HG02610 (cell line): Measurements from ENCODE around the gene SLC39A11.
"Not testable (repeated sequence)": the region's sequence is repeated elsewhere in the genome, so short reads cannot be mapped to it uniquely, and the experiment has no call there.

Experiments used
- ATAC-seq: cut with Tn5 transposase; IDR thresholded peaks from one replicate; pipeline ENCODE4 v1.9.1; 2021; ENCODE audit warnings: mild to moderate bottlenecking, moderate library complexity; ENCODE audit not compliant: unreplicated experiment

SLC39A11 gene

DNA sequence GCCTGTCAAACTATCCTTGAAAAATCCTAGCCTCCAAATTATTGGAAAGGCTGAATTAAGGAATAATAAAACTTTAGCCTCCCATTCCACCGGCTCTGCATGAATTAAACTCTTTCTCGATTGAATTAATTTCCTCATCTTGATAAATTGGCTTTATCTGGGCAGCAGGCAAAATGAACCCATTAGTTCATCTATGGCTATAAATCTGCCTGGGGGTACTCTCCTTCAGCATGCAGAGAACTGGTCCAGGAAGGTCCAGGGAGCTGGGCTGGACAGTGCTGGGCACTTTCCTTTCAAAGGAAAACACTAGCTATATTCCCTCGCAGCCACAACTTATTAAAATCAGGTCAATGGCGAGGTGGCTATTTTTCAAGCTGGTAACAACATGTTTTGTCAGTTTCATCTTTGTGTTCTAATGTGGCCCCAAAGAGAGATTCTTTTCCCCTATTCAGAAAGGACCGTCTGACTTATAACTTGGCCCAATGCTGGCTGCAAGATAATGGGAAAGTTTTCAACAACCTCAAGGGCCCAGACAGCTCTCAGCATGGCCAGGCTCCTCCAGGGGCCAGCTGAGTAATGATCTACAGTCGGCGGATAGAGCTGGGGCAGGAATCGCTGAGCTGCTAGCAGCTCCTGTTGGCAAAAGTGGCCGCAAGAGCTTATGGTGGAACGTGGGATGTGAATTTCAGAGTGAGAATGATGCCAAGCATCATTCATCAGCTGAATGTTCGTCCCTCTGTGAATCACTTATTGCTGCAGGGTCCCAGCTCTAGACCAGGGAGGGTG lies 326.9 kb downstream of the SLC39A11 start:
- no peak for ATAC-seq

DNA sequence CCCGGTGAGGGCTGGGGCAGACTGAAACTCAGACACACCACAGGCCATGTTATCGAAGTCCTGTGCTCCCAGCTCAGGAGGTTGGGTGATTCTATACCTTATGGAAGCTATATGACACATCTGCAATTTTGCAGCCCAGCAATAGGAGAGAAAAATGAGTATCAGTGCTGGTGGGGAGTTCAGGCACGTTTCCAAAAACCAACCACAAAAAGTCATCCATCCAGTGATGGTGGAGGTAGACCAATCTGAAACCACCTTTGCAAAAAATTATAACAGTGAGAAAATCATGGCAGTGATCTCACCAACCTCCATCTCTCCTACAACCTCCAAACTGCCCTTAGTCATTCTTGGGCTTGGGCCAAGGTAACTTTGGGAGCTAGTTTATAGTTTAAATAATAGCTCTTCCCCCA lies 327.9 kb downstream of the SLC39A11 start:
- ATAC-seq, result no peak

- ATAC-seq, result no peak
These were observed 328.5 kb downstream of the SLC39A11 start for GRCh38 chr17:72763981-72764380.

DNA sequence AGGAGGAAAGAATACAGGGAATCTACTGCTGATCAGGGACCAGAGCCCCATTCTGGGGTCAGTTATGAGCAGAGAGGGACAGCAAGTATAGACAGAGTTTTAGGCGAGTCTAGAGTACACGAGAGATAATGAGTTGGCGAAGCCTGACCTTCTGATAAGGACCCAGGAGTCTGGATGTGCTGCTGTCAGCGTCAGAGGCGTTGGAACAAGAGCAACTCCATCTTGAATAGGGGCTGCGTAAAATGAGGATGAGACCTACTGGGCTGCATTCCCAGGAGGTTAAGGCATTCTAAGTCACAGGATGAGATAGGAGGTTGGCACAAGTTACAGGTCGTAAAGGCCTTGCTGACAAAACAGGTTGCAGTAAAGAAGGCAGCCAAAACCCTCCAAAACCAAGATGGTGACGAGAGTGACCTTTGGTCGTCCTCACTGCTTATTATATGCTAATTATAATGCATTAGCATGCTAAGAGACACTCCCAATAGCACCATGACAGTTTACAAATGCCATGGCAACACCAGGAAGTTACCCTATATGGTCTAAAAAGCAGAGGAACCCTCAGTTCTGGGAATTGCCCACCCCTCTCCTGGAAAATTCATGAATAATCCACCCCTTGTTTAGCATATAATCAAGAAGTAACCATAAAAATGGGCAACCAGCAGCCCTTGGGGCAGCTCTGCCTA lies 330.5 kb downstream of the SLC39A11 start:
- not testable (repeated sequence) for ATAC-seq

- no peak for ATAC-seq
These were observed 331.1 kb downstream of the SLC39A11 start for GRCh38 chr17:72761431-72761830.

DNA sequence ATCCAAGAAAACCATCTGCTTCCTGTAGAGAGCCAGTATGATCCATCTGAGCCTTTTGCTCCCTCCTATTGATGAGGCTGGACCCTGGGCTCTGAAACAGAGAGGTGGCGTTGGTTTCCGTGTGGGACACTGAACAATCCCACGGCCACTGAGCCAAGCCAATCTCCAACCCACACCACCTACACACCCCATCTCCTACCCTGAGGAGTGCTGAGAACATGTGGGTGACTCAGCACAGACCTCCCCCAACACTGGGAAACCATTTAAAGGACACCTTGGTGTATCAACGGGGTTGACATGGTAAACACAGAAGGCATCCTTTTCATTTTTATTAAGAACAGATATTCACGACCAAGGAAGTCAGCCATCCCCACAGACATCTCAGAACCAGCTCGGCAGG lies 332.1 kb downstream of the SLC39A11 start:
- no peak for ATAC-seq

- no peak for ATAC-seq
These were observed 333.2 kb downstream of the SLC39A11 start for GRCh38 chr17:72759301-72759700.

GRCh38 chr17:72756256-72756655 lies 336.2 kb downstream of the SLC39A11 start:
- no peak for ATAC-seq

- ATAC-seq, result no peak
These were observed 338.0 kb downstream of the SLC39A11 start for GRCh38 chr17:72754513-72754912.

- ATAC-seq, result no peak
These were observed 340.7 kb downstream of the SLC39A11 start for GRCh38 chr17:72751746-72752145.

- ATAC-seq, result no peak
These were observed 343.3 kb downstream of the SLC39A11 start for GRCh38 chr17:72749119-72749572.

DNA sequence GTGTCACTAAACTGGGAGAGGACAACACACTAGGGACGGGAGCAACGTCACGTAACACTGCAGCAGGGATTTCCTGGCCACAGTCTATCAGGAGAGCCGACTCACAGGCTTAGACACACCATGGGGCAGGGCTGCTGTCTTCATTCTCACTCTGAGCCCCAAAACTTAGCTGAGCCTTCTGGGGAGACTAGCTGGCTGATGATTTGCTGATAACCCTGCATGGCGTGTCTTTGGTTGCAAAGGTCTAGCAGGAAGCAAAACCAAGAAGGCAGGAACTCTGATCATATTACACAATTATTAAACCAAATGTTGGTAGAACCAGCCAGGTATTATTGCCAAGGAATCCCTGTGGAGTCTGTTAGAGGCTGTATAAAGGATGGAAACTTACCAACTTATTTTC lies 345.0 kb downstream of the SLC39A11 start:
- no peak for ATAC-seq

DNA sequence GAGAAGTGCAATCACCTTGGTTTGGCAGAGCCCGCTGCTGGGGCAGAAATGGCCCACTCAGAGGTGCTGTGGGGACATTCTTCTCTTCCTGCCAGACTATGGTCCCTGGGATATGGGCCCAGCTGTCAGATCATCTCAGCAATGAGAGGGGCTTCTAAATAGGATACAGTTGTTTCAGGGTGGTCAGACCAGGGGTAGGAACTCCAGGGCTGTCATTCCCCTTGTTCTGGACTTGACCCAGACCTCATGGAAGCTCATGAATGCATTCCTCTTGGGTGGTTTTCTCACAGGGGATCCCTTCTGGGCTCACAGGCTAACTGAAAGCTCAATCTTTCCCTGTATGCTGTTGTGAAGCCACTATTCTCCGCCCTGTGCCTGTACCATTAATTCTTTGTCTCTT lies 347.2 kb downstream of the SLC39A11 start:
- ATAC-seq, result no peak

GRCh38 chr17:72743037-72743467 lies 349.4 kb downstream of the SLC39A11 start:
- ATAC-seq, result no peak

GRCh38 chr17:72737151-72737690 lies 355.3 kb downstream of the SLC39A11 start:
- no peak for ATAC-seq

DNA sequence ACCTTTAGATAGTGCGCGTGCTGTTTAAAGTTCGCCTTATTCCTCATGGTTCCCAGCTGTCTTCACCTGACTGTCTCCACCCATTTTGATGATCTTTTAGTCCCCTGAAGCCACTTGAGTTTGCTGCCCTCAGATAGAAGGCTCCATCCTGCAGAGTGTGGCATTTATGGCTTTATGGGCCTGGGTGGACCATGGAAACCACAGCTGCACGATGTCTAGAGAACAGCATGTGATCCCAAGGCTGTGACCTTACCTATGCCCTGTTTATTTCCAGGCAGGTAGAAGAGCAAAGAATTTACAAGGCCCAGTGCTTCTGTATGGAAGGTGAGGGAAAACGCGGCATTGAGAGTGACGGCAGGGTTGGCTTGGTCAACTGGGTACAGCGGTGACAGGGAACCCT lies 356.9 kb downstream of the SLC39A11 start:
- ATAC-seq, result no peak

- ATAC-seq, result no peak
These were observed 357.4 kb downstream of the SLC39A11 start for GRCh38 chr17:72735048-72735447.

- no peak for ATAC-seq
These were observed 357.9 kb downstream of the SLC39A11 start for GRCh38 chr17:72734613-72735012.

DNA sequence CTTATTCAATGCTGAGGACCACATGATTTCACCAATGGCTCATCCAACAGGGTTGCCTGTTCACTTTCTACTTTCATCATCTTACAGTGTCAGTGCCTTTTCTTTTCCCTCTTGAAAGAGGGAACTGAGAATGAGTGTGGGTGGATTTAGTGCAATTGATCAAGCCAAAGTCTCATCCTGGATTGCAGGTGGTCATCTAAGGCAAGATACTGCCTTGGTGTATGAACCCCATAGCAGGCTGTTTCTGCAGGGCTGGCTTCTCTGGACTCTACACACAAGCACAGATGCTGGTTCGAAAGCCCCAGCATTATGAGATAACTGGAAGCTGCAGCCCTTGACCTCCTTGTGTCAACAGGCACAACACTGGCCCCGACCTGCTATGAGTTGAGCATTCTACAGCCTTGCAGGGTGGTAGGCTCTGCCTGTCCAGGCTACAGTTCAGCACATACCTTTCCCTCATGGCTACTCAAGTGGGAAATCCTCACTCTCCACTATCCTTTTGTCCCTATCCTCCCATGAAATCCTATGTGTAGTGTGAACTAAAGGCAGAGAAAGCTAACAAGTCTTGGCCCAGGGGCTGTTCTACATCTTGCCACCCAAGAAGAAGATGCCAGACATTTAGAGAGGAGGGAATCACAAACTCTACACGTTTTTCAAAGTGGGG lies 358.7 kb downstream of the SLC39A11 start:
- ATAC-seq, result no peak

DNA sequence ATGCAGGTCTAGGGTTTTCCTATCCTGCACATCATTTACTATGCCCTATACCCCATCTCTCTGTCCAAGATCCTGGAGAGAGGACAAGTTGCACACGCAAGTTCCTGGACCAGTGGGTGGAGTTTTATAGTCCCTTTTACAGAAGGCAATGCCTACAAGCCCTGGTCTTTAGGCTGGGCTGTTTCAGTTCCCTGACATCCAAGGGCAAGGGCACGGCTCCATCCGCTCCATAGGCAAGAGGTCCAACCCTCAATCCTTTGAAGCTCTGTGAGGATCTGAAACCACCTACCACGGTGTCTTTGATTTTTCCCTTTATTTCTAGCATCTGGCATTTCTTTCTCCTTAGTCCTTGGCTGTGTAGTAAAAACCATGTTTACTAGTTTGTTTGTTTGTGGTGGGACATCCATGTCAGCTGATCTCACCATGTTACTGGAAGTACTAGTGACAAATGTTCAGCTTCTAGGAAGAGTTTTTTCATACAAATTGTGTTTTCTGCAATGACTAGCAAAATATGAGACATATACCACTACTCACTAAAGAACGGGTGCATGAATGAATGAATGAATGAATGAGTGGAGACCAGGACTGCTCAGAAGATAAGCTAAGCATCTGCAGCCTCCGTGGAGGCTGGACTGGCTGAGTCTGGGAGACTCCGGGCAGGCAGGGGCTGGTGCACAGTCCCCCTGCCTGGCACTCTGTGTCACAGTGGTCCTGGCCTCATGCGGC lies 359.4 kb downstream of the SLC39A11 start:
- ATAC-seq, result no peak

DNA sequence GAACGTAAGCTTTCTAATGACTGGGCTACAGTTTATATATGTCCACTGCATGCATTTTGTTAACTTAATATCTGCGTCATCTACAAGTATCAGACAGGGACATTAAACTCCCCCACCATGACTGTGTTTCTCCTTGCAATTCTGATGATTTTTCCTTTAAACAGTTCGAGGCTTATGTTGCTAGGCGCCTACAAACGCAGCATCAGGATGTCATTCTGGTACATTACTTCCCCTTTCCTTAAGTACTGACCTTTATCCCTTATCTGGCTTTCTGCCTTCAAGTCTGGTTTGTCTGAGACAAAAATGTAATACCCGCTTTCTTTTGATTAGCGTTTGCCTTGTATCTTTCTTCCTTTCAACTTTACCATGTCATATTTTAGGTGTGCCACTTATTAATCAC lies 362.4 kb downstream of the SLC39A11 start:
- no peak for ATAC-seq
